ENCODE results near the gene PIK3R2.

The PIK3R2 gene

GRCh38 chr19:18174983-18175382 is 22.0 kb downstream of the PIK3R2 start:
- H2BK12ac ChIP-seq (ENCODE audit: low read length), result no peak overlapping the region
- no peak overlapping the region for H3K4ac ChIP-seq (ENCODE audit: low read depth, low read length)
- H3K27me3 ChIP-seq (ENCODE audit: insufficient read depth, low read length), result peaks cover 10% of the 10 kb centered on the region
- no peak overlapping the region for H2AK5ac ChIP-seq (ENCODE audit: low read length)
- peaks cover 7 to 10% of the 10 kb centered on the region in 2 experiments for H3K36me3 ChIP-seq (ENCODE audit: control insufficient read depth in 1 of 2, insufficient read depth in 2 of 2, low read length in 2 of 2)
- H3K79me2 ChIP-seq (ENCODE audit: control insufficient read depth, insufficient read depth, low read length, poor library complexity), result no peaks in the 10 kb centered on the region
- H2BK5ac ChIP-seq (ENCODE audit: low read depth, low read length, poor library complexity), result no peak overlapping the region
- H4K91ac ChIP-seq (ENCODE audit: low read depth, low read length), result no peak overlapping the region
- H3K4me1 ChIP-seq (ENCODE audit: control insufficient read depth in 1 of 2, insufficient read depth in 2 of 2, low read length in 2 of 2), result peaks cover 4 to 9% of the 10 kb centered on the region in 2 experiments
- no peak for DNase-seq
- H4K8ac ChIP-seq (ENCODE audit: low read depth, low read length), result no peak overlapping the region
- H3K4me2 ChIP-seq (ENCODE audit: low read length), result no peak overlapping the region
- no peaks in the 10 kb centered on the region for H3K79me1 ChIP-seq (ENCODE audit: low read length)
- no CpG with 5 or more reads among the region's 11 CpGs for WGBS (ENCODE audit: extremely low coverage, insufficient coverage, insufficient read length)
- no peak overlapping the region for H3K14ac ChIP-seq (ENCODE audit: low read length)
- H3K4me3 ChIP-seq (ENCODE audit: low read depth, low read length), result no peak overlapping the region
- H2AFZ ChIP-seq (ENCODE audit: insufficient read depth, low read length, poor library complexity), result no peak overlapping the region
- peaks cover 5% of the 10 kb centered on the region for H3K9me3 ChIP-seq (ENCODE audit: insufficient read depth, low read depth, low read length)
- no peak overlapping the region for H3K23ac ChIP-seq (ENCODE audit: low read length)
- no peak overlapping the region for H4K12ac ChIP-seq (ENCODE audit: low read depth, low read length)
- H3K9ac ChIP-seq (ENCODE audit: low read length), result no peak overlapping the region
- H3K27ac ChIP-seq (ENCODE audit: low read depth, low read length), result no peak overlapping the region
- no peak overlapping the region for H3K18ac ChIP-seq (ENCODE audit: low read length)
- H2BK120ac ChIP-seq (ENCODE audit: insufficient read depth, low read length, poor library complexity), result no peak overlapping the region

DNA sequence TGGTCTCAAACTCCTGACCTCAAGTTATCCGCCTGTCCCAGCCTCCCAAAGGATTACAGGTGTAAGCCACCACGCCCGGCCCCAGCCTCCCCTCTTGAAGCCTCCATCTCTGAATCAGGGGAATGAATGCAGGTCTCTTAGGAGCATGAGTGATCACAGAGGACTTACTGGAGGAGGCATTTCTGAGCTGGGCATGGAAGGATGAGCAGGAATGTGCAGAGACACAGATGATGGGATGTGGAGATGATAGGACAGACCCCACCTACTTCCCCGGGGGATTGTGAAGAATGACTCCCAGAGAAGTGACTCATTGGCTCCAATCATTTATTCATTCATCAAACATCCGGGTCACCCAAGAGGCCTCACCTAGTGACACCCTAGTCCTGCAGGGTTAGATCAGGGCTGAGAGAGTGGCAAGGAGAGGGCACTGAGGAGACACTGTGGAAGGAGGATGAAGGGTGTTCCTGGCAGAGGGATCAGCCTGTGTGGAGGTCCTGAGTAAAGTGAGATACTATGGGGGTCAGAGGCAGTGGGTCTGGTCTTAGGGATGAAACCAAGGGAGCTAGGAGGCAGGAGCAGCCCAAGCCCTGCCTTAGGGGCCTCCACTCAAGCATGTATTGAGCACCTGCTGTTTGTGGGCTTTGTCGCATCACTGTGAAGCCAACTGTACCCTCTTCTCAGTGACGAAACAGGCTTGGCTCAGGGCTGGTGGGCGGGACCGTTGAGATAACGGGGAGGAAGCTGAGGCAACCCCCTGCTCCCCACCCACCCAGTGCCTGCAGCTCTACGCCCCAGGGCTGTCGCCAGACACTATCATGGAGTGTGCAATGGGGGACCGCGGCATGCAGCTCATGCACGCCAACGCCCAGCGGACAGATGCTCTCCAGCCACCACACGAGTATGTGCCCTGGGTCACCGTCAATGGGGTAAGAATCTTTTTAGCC is 23.7 kb downstream of the PIK3R2 start:
- no peak overlapping the region for H2BK12ac ChIP-seq (ENCODE audit: low read length)
- no peak overlapping the region for H3K14ac ChIP-seq (ENCODE audit: low read length)
- H3K79me2 ChIP-seq (ENCODE audit: control insufficient read depth, insufficient read depth, low read length, poor library complexity), result no peaks in the 10 kb centered on the region
- no peak overlapping the region for H3K9ac ChIP-seq (ENCODE audit: low read length)
- no peak overlapping the region for H2AFZ ChIP-seq (ENCODE audit: insufficient read depth, low read length, poor library complexity)
- no peak overlapping the region for H3K4ac ChIP-seq (ENCODE audit: low read depth, low read length)
- H3K4me1 ChIP-seq (ENCODE audit: control insufficient read depth in 1 of 2, insufficient read depth in 2 of 2, low read length in 2 of 2), result peaks cover 4 to 9% of the 10 kb centered on the region in 2 experiments
- H3K4me2 ChIP-seq (ENCODE audit: low read length), result no peak overlapping the region
- peaks cover 0 to under 1% of the 10 kb centered on the region in 2 experiments for H3K36me3 ChIP-seq (ENCODE audit: control insufficient read depth in 1 of 2, insufficient read depth in 2 of 2, low read length in 2 of 2)
- no peaks in the 10 kb centered on the region for H3K79me1 ChIP-seq (ENCODE audit: low read length)
- H3K27ac ChIP-seq (ENCODE audit: low read depth, low read length), result no peak overlapping the region
- no peak for DNase-seq
- no CpG with 5 or more reads among the region's 19 CpGs for WGBS (ENCODE audit: extremely low coverage, insufficient coverage, insufficient read length)
- H3K9me3 ChIP-seq (ENCODE audit: insufficient read depth, low read depth, low read length), result peaks cover 5% of the 10 kb centered on the region
- H3K18ac ChIP-seq (ENCODE audit: low read length), result no peak overlapping the region
- no peak overlapping the region for H4K8ac ChIP-seq (ENCODE audit: low read depth, low read length)
- no peak overlapping the region for H3K4me3 ChIP-seq (ENCODE audit: low read depth, low read length)
- no peak overlapping the region for H3K23ac ChIP-seq (ENCODE audit: low read length)
- no peak overlapping the region for H4K12ac ChIP-seq (ENCODE audit: low read depth, low read length)
- no peak overlapping the region for H2BK120ac ChIP-seq (ENCODE audit: insufficient read depth, low read length, poor library complexity)
- H3K27me3 ChIP-seq (ENCODE audit: insufficient read depth, low read length), result peaks cover 10% of the 10 kb centered on the region
- no peak overlapping the region for H4K91ac ChIP-seq (ENCODE audit: low read depth, low read length)
- H2BK5ac ChIP-seq (ENCODE audit: low read depth, low read length, poor library complexity), result no peak overlapping the region
- H2AK5ac ChIP-seq (ENCODE audit: low read length), result no peak overlapping the region

- Histone ChIP-seq H2AK5ac (ENCODE audit: low read length) (no peak overlapping the region), H3K79me1 (ENCODE audit: low read length) (no peaks in the 10 kb centered on the region), H3K27me3 (ENCODE audit: insufficient read depth, low read length) (peaks cover 3% of the 10 kb centered on the region), H2AFZ (ENCODE audit: insufficient read depth, low read length, poor library complexity) (no peak overlapping the region), H3K18ac (ENCODE audit: low read length) (no peak overlapping the region), H3K27ac (ENCODE audit: low read depth, low read length) (no peak overlapping the region), H3K23ac (ENCODE audit: low read length) (no peak overlapping the region), H3K4me3 (ENCODE audit: low read depth, low read length) (no peak overlapping the region), H3K9ac (ENCODE audit: low read length) (no peak overlapping the region), H3K4me1 (ENCODE audit: control insufficient read depth in 1 of 2, insufficient read depth in 2 of 2, low read length in 2 of 2) (no peaks in the 10 kb centered on the region), H2BK5ac (ENCODE audit: low read depth, low read length, poor library complexity) (no peak overlapping the region), H3K4me2 (ENCODE audit: low read length) (no peak overlapping the region), H3K79me2 (ENCODE audit: control insufficient read depth, insufficient read depth, low read length, poor library complexity) (no peaks in the 10 kb centered on the region), H2BK120ac (ENCODE audit: insufficient read depth, low read length, poor library complexity) (no peak overlapping the region), H3K14ac (ENCODE audit: low read length) (no peak overlapping the region), H4K91ac (ENCODE audit: low read depth, low read length) (no peak overlapping the region), H3K36me3 (ENCODE audit: control insufficient read depth in 1 of 2, insufficient read depth in 2 of 2, low read length in 2 of 2) (no peaks in the 10 kb centered on the region), H2BK12ac (ENCODE audit: low read length) (no peak overlapping the region), H4K12ac (ENCODE audit: low read depth, low read length) (no peak overlapping the region), H3K9me3 (ENCODE audit: insufficient read depth, low read depth, low read length) (no peaks in the 10 kb centered on the region), H3K4ac (ENCODE audit: low read depth, low read length) (no peak overlapping the region), H4K8ac (ENCODE audit: low read depth, low read length) (no peak overlapping the region)
- no CpG with 5 or more reads among the region's 5 CpGs for WGBS (ENCODE audit: extremely low coverage, insufficient coverage, insufficient read length)
- no peak for DNase-seq
Measured at GRCh38 chr19:18179957-18180356, 27.0 kb downstream of the PIK3R2 start.

- H3K4me3 ChIP-seq (ENCODE audit: low read depth, low read length), result no peak overlapping the region
- H2BK5ac ChIP-seq (ENCODE audit: low read depth, low read length, poor library complexity), result no peak overlapping the region
- H3K27me3 ChIP-seq (ENCODE audit: insufficient read depth, low read length), result no peaks in the 10 kb centered on the region
- no peaks in the 10 kb centered on the region for H3K36me3 ChIP-seq (ENCODE audit: control insufficient read depth in 1 of 2, insufficient read depth in 2 of 2, low read length in 2 of 2)
- no peak overlapping the region for H3K4me2 ChIP-seq (ENCODE audit: low read length)
- H3K79me1 ChIP-seq (ENCODE audit: low read length), result no peaks in the 10 kb centered on the region
- no peak overlapping the region for H3K14ac ChIP-seq (ENCODE audit: low read length)
- no peak overlapping the region for H3K23ac ChIP-seq (ENCODE audit: low read length)
- H4K91ac ChIP-seq (ENCODE audit: low read depth, low read length), result no peak overlapping the region
- no peaks in the 10 kb centered on the region for H3K4me1 ChIP-seq (ENCODE audit: control insufficient read depth in 1 of 2, insufficient read depth in 2 of 2, low read length in 2 of 2)
- no peak overlapping the region for H2BK12ac ChIP-seq (ENCODE audit: low read length)
- H3K4ac ChIP-seq (ENCODE audit: low read depth, low read length), result no peak overlapping the region
- no peak overlapping the region for H3K9ac ChIP-seq (ENCODE audit: low read length)
- no peak overlapping the region for H4K8ac ChIP-seq (ENCODE audit: low read depth, low read length)
- no peaks in the 10 kb centered on the region for H3K9me3 ChIP-seq (ENCODE audit: insufficient read depth, low read depth, low read length)
- no peak overlapping the region for H2AK5ac ChIP-seq (ENCODE audit: low read length)
- DNase-seq, result no peak
- H4K12ac ChIP-seq (ENCODE audit: low read depth, low read length), result no peak overlapping the region
- no peaks in the 10 kb centered on the region for H3K79me2 ChIP-seq (ENCODE audit: control insufficient read depth, insufficient read depth, low read length, poor library complexity)
- no peak overlapping the region for H2AFZ ChIP-seq (ENCODE audit: insufficient read depth, low read length, poor library complexity)
- no peak overlapping the region for H3K27ac ChIP-seq (ENCODE audit: low read depth, low read length)
- no peak overlapping the region for H3K18ac ChIP-seq (ENCODE audit: low read length)
- H2BK120ac ChIP-seq (ENCODE audit: insufficient read depth, low read length, poor library complexity), result no peak overlapping the region
Measured at GRCh38 chr19:18183529-18183928, 30.6 kb downstream of the PIK3R2 start.

Measured in trophoblast cell (in vitro differentiated cells and primary cell).